Measurements from ENCODE around the gene CARTPT.

The CARTPT gene

GRCh38 chr5:71719063-71719964 is at the start of gene CARTPT:
CARTPT (plus strand) TSS chr5:71719275; CDS start chr5:71719294, 19 bp downstream.
- no peak for DNase-seq (ENCODE audit: low read depth)

GRCh38 chr5:71677977-71678376 is 41.1 kb upstream of the CARTPT start:
- DNase-seq (ENCODE audit: low read depth), result no peak

- no peak for DNase-seq (ENCODE audit: low read depth)
These were observed 39.4 kb upstream of the CARTPT start for GRCh38 chr5:71679714-71680113.

GRCh38 chr5:71680510-71680909 is 38.6 kb upstream of the CARTPT start:
- no peak for DNase-seq (ENCODE audit: low read depth)

DNA sequence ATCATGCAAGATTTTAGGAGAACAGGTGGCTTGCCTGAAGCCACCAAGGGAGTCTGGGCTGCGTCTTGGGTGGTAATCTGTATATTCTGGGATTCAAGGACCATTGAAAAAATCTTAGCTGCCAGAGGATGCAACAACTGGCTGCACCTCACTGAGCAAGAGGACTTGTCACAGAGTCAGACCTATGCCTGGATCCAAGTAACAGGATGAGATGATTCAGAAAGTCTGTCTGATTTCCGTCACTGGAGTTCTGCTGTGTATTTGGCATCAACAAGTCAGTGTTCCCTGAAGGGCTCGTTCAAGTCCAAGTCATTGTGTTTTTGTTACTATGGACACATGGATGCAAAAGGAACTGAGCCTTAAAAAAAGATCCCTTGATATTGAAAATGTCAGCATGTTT is 37.8 kb upstream of the CARTPT start:
- no peak for DNase-seq (ENCODE audit: low read depth)

DNA sequence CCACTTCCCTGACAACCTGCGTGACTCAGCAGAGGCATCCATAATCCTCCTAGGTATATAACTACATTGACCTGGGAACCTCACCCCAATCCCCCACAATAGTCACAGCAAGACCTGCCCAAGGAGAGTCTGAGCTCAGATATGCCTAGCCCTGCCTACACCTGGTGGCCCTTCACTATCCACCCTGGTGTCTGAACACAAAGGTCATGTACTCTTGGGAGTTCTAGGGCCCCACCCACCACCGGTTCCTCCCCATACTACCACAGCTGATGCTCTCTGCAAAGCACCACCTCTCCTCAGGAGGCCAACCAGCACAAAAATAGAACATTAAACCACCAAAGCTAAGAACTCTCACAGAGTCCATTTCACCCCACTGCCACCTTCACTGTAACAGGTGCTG is 34.8 kb upstream of the CARTPT start:
- no peak for DNase-seq (ENCODE audit: low read depth)

DNA sequence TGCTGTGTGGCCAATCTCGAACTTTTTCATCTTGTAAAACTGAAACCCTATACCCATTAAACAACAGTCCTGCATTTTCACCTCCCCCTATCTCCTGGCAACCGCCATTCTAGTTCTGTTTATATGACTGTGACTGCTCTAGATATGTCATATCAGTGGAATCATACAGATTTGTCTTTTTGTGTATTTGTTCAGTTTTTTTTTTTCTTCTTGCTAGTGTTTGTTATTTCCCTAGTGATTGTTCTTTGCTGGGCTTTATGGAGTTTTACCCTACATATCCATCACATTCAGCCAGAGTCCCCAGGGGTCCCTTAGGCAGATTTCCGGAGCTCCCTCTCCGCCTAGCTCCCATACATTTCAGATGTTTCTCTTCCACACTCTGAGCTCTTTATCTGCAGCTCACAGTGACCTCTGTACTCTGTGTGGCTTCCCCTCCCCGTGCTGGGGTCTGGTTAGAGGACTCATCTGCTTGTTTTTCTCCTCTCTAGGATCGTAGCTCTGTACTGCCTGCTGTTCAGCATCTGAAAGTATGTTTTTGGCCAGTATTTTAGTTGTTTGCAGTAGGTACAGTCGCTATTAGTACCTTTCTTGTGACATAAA is 25.1 kb upstream of the CARTPT start:
- DNase-seq (ENCODE audit: low read depth), result no peak

- DNase-seq (ENCODE audit: low read depth), result no peak
These were observed 24.0 kb upstream of the CARTPT start for GRCh38 chr5:71695071-71695470.

GRCh38 chr5:71695595-71695994 is 23.5 kb upstream of the CARTPT start:
- no peak for DNase-seq (ENCODE audit: low read depth)

DNA sequence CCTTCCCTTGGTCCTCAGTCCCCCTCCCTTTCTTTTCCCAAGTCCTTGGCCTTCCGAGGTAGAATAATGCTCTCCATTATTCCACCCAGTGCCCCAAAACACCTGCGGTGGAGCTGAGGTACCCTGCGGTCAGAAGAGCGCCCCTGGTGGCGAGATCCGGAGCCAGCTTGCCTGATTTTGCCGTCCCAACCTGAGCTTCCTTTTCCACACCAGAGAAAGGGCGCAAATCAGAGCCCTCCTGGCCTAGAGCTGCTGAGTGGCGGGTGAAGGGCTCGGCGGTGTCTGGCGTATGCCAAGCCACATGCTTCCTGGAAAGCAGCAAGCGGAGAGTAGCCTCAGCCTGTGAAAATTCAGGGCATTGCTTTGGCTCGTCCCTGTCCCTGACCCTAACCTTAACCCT is 21.1 kb upstream of the CARTPT start:
- DNase-seq (ENCODE audit: low read depth), result no peak

DNA sequence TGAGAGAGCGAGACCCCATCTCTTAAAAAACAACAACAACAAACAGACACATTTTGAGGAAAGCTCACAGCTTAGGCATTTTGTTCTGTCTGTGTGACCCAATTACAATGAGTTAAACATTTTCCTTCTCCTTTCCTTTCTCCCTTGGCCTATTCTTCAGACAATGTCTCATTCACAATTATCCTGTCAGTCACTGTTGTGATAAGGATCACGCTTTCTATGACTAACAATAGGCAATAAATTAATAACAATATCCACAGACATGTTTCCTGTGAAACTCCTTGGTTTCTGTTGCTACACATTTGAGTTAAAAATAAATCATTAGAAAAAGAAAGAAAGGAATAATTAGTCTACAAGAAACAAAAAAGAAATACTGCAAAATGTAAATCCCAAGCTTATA is 19.8 kb upstream of the CARTPT start:
- no peak for DNase-seq (ENCODE audit: low read depth)

- DNase-seq (ENCODE audit: low read depth), result no peak
These were observed 19.3 kb upstream of the CARTPT start for GRCh38 chr5:71699751-71700150.

- no peak for DNase-seq (ENCODE audit: low read depth)
These were observed 18.3 kb upstream of the CARTPT start for GRCh38 chr5:71700803-71701202.

GRCh38 chr5:71701407-71701806 is 17.7 kb upstream of the CARTPT start:
- DNase-seq (ENCODE audit: low read depth), result no peak

- no peak for DNase-seq (ENCODE audit: low read depth)
These were observed 15.1 kb upstream of the CARTPT start for GRCh38 chr5:71703941-71704340.

DNA sequence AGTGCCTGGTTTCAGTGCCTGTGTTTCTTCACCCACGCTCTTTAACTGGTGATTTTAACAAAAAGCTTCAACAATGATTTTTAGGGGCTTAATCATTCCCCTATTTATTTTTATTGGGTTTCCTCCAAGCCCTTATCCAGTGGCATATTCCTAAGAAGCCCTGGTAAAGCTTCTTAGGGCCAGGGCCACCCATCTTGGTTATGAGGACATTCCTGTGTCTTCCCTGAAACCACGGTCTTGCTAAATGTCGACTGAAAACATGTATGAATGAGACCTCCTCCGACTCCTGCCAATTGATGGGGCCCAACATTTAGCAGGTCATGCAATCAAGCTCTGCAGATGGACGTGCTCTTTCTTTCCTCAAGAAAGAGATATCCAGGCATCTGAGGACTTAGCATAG is 13.7 kb upstream of the CARTPT start:
- DNase-seq (ENCODE audit: low read depth), result no peak

DNA sequence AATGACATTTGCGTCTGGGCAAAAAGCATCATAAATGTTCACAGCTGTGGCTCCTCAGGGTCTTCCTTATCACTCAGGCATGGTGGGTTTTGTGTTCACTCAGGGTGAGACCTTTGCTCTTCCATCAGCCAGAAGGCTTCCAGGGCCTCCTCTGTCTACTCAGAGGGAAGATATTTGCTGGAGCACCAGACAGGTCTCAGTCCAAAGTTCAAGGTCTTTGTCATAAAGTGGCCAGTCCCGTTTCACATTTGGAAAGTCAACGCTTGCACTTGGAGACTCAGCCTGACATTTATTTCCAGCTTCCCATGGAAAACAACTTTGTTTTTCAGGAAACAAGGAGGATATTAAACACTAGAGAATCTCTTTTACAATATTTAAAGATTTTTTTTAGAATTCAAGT is 12.2 kb upstream of the CARTPT start:
- DNase-seq (ENCODE audit: low read depth), result no peak

GRCh38 chr5:71711610-71712009 is 7.5 kb upstream of the CARTPT start:
- DNase-seq (ENCODE audit: low read depth), result no peak

- no peak for DNase-seq (ENCODE audit: low read depth)
These were observed 4.2 kb upstream of the CARTPT start for GRCh38 chr5:71714911-71715310.

GRCh38 chr5:71727978-71728377 is 8.9 kb downstream of the CARTPT start:
- DNase-seq (ENCODE audit: low read depth), result no peak

DNA sequence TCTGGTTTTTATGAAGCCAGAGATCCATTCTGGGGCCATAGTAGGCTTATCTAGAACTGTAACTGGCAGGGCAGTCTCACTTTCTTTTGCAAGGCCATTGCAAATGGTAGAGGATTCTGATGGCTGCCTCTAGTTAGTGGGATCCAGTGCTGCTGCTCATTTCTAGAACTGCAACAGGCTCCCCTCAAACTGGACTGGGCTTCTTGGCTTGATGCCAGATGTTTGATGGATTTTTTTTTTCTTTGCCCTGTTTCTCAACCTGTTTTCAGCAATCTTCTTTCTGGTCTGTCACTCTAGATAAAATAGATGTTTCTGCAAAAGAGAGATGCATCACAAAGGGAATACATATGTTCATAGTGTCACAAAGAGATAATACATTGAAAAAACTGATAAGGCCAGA is 11.9 kb downstream of the CARTPT start:
- no peak for DNase-seq (ENCODE audit: low read depth)

DNA sequence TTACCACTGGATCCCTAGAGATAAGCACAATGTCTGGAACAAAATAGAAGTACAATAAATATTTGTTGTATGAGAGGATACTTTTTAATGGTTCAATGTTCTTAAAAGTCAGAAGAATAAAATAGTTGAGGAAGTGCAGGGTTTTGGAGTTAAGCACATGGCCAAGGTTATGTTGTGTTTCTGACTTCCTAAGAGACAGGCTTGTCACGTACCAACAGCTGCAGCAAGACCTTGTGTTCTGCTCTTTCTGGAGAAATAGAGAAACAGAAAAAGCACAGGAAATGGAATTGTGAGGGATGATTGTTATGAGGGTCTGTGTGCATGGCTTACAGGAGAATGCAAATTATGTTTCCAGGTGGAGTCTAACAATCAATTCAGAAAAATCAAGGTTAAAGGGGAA is 12.9 kb downstream of the CARTPT start:
- no peak for DNase-seq (ENCODE audit: low read depth)

GRCh38 chr5:71734141-71734540 is 15.1 kb downstream of the CARTPT start:
- no peak for DNase-seq (ENCODE audit: low read depth)

Data from T-helper 22 cell (primary cell).